PC-9 (cell line): ENCODE results near the gene ZNF785. TPM values are rescaled to one million over a fixed set of nuclear protein-coding genes. Genes with fewer than 3 reads are reported as not detected.

Experiments
- BruUV-seq: library from RNA; stranded (reverse); fragments of 400-500 nt; replicated peaks from 2 replicates; lab custom pipeline; 2021; lab: Mats Ljungman, UMichigan
- CTCF ChIA-PET: fragments of 300-600 bp; sonication (Branson Sonifier 250); formaldehyde crosslinking; loops from one replicate; lab custom pipeline; 2022; ENCODE audit warnings: antibody characterized with exemption; lab: Charles Lee
- POLR2A ChIA-PET: fragments of 300-600 bp; sonication (Branson Sonifier 250); formaldehyde crosslinking; loops from one replicate; lab custom pipeline; 2022; ENCODE audit warnings: antibody characterized with exemption; ENCODE audit not compliant: unreplicated experiment; lab: Charles Lee
- DNase-seq, 2 experiments: peaks; one replicate each; pipeline versions ENCODE4 v3.0.0 to v3.0.0-alpha.2; 2015 to 2022; ENCODE audit warnings: mixed read lengths in 1 of 2
- H2AFZ ChIP-seq: fragments of 200-600 bp; sonication (generic); 2 replicates; pipeline ENCODE4 v1.8.1; 2017; ENCODE audit warnings: antibody characterized with exemption
- H3F3A ChIP-seq: fragments of 200-600 bp; sonication (generic); 2 replicates; pipeline ENCODE4 v1.8.1; 2017; ENCODE audit warnings: antibody characterized with exemption, mild to moderate bottlenecking, low read depth; ENCODE audit not compliant: insufficient read depth
- H3K27ac ChIP-seq: fragments of 200-600 bp; sonication (generic); 2 replicates; pipeline ENCODE4 v1.6.1; 2016; ENCODE audit warnings: mixed run types
- H3K27me3 ChIP-seq: fragments of 200-600 bp; sonication (generic); 2 replicates; pipeline ENCODE4 v1.6.1; 2016; ENCODE audit warnings: low read depth, mixed run types; ENCODE audit not compliant: insufficient read depth
- H3K36me3 ChIP-seq: fragments of 200-600 bp; sonication (generic); 2 replicates; pipeline ENCODE4 v1.6.1; 2016; ENCODE audit warnings: low read depth, mixed run types
- H3K4me1 ChIP-seq: fragments of 200-600 bp; sonication (generic); replicated peaks from 2 replicates; pipeline ENCODE4 v1.6.1; 2016; ENCODE audit warnings: mixed run types; ENCODE audit not compliant: insufficient read depth
- H3K4me2 ChIP-seq: fragments of 200-600 bp; sonication (generic); 2 replicates; pipeline ENCODE4 v1.6.1; 2017; ENCODE audit warnings: mixed run types
- H3K4me3 ChIP-seq: fragments of 200-600 bp; sonication (generic); 2 replicates; pipeline ENCODE4 v1.6.1; 2016; ENCODE audit warnings: mixed run types
- H3K79me2 ChIP-seq: fragments of 200-600 bp; sonication (generic); 2 replicates; pipeline ENCODE4 v1.6.1; 2017; ENCODE audit warnings: low read depth, mixed run types
- H3K9me2 ChIP-seq: fragments of 200-600 bp; sonication (generic); 2 replicates; pipeline ENCODE4 v1.8.1; 2017; ENCODE audit warnings: mild to moderate bottlenecking; ENCODE audit not compliant: insufficient read depth
- H3K9me3 ChIP-seq: fragments of 200-600 bp; sonication (generic); 2 replicates; pipeline ENCODE4 v1.8.1; 2016; ENCODE audit warnings: low read depth; ENCODE audit not compliant: insufficient read depth
- H4K20me1 ChIP-seq: fragments of 200-600 bp; sonication (generic); 2 replicates; pipeline ENCODE4 v1.8.1; 2017; ENCODE audit not compliant: insufficient read depth
- CTCF ChIP-seq: fragments of 200-600 bp; sonication (generic); conservative IDR thresholded peaks from 2 replicates; pipeline ENCODE4 v1.6.1; 2017; ENCODE audit warnings: mixed run types, antibody characterized with exemption, mild to moderate bottlenecking, moderate library complexity
- EZH2 ChIP-seq: fragments of 200-600 bp; sonication (generic); IDR thresholded peaks from 2 replicates; pipeline ENCODE4 v1.8.0; 2017; ENCODE audit warnings: antibody characterized with exemption, low read depth
- intact Hi-C: fragments of 100-400 bp; cut with micrococcal nuclease; formaldehyde crosslinking; loops from one replicate; pipeline ENCODE4 v1.10.0; 2022; ENCODE audit not compliant: unreplicated experiment
- total RNA-seq: library from RNA; stranded (reverse); gene quantifications from 2 replicates; pipeline ENCODE4 v1.2.3, GENCODE V29; 2021

Gene ZNF785
- total RNA-seq, 1 experiment from 2014 or later, result 30.9 TPM

GRCh38 chr16:30619638-30620037 lies 34.1 kb upstream of the ZNF785 start:
- Histone ChIP-seq H3K4me3 (no peak overlapping the region), H3F3A (no peaks in the 10 kb centered on the region), H3K79me2 (no peaks in the 10 kb centered on the region), H3K4me2 (no peak overlapping the region), H3K9me3 (no peaks in the 10 kb centered on the region), H3K9me2 (no peaks in the 10 kb centered on the region), H3K4me1 (no peaks in the 10 kb centered on the region), H3K27ac (no peak overlapping the region), H2AFZ (no peak overlapping the region), H3K27me3 (no peaks in the 10 kb centered on the region), H4K20me1 (no peaks in the 10 kb centered on the region), H3K36me3 (no peaks in the 10 kb centered on the region)
- TF ChIP-seq CTCF (no peak), EZH2 (no peak)
- ChIA-PET POLR2A (interaction anchor here (0.6 kb wide), 1 partner anchor 11 kb away, joined by 7 read pairs; no protein-coding TSS in a partner anchor), CTCF (no interaction called here)
- BruUV-seq, result no TSS peak
- intact Hi-C loops, result no loop called here
- DNase-seq, result no peak

GRCh38 chr16:30619202-30619601 lies 33.7 kb upstream of the ZNF785 start:
- Histone ChIP-seq H4K20me1 (no peaks in the 10 kb centered on the region), H3K79me2 (no peaks in the 10 kb centered on the region), H3K36me3 (no peaks in the 10 kb centered on the region), H3K4me3 (no peak overlapping the region), H3K9me2 (no peaks in the 10 kb centered on the region), H2AFZ (no peak overlapping the region), H3K4me1 (no peaks in the 10 kb centered on the region), H3K27me3 (no peaks in the 10 kb centered on the region), H3K9me3 (no peaks in the 10 kb centered on the region), H3F3A (no peaks in the 10 kb centered on the region), H3K4me2 (no peak overlapping the region), H3K27ac (no peak overlapping the region)
- CTCF ChIA-PET, result no interaction called here
- intact Hi-C loops, result no loop called here
- POLR2A ChIA-PET, result interaction anchor here (0.6 kb wide), 1 partner anchor 11 kb away, joined by 7 read pairs; no protein-coding TSS in a partner anchor
- no TSS peak for BruUV-seq
- TF ChIP-seq EZH2, result no peak
- TF ChIP-seq CTCF, result no peak
- DNase-seq, result no peak

GRCh38 chr16:30615358-30616091 lies 30.0 kb upstream of the ZNF785 start:
- intact Hi-C loops, result no loop called here
- Histone ChIP-seq H3K4me3 (no peak overlapping the region), H3K4me1 (no peaks in the 10 kb centered on the region; the same call in 1 of the 2 replicates), H3K9me2 (no peaks in the 10 kb centered on the region), H3K27ac (no peak overlapping the region), H2AFZ (no peak overlapping the region), H3K36me3 (no peaks in the 10 kb centered on the region), H3K27me3 (no peaks in the 10 kb centered on the region), H3K4me2 (no peak overlapping the region), H3K79me2 (no peaks in the 10 kb centered on the region), H4K20me1 (no peaks in the 10 kb centered on the region), H3K9me3 (no peaks in the 10 kb centered on the region), H3F3A (peaks cover 7% of the 10 kb centered on the region; the same call in 1 of the 2 replicates)
- ChIA-PET CTCF (interaction anchor here (0.7 to 1.4 kb wide), 5 partner anchors 43 to 206 kb away, joined by 3 to 7 read pairs (median 3); partner anchors contain the start of genes DCTPP1 and FBRS), POLR2A (no interaction called here)
- no TSS peak for BruUV-seq
- TF ChIP-seq CTCF (peak; percentile 84), EZH2 (no peak)
- peak; percentile 57 to 77 for DNase-seq
